ENCODE measurements around the gene C5.
"Not testable (repeated sequence)": the region's sequence is repeated elsewhere in the genome, so short reads cannot be mapped to it uniquely, and the experiment has no call there.

Gene C5

GRCh38 chr9:120979797-120980196, 70.3 kb downstream of the C5 start:
- TF ChIP-seq CTCF (conservative IDR thresholded peaks at IDR 0.05) = no peak
- no peak overlapping the region for H3K27ac ChIP-seq

GRCh38 chr9:120978987-120979386, 71.1 kb downstream of the C5 start:
- no peak for TF ChIP-seq CTCF (conservative IDR thresholded peaks at IDR 0.05)

DNA sequence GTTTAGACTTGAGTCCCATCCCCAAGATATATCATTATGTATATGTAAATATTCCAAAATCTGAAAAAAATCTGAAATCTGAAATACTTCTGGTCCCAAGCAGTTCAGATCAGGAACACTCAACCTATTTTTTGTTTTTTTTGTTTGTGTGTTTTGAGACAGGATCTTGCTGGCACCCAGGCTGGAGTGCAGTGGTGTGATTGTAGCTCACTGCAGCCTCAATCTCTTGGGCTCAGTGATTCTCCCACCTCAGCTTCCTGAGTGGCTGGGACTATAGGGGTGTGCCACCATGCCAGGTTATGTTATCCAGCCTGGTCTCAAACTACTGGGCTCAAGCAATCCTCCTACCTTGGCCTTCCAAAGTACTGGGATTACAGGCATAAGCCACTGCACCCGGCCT, 72.8 kb downstream of the C5 start:
- no peak overlapping the region for H3K27ac ChIP-seq
- TF ChIP-seq CTCF (conservative IDR thresholded peaks at IDR 0.05) = no peak

More at GRCh38 chr9:120978987-120979386, 71.1 kb downstream of the C5 start:
- H3K27ac ChIP-seq = no peak overlapping the region

DNA sequence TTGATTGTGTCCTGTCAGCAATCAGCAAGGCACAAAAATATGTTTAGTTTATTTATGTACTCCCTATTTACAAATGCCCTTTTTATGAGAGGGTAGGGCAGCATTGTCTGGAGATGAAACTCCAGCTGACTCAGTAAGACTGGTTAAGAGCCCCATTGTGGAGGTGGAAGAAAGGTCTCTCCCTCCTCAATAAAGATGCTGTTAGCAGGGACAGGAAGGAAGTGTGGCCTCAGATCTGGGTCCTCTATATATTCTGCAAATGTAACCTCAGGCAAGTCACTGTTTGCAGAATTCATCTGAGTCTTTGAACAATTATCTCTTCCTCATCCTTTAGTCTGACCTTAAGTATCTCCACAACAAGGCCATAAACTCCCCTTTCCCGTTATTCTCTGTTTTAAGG, 75.2 kb downstream of the C5 start:
- no peak for TF ChIP-seq CTCF (conservative IDR thresholded peaks at IDR 0.05)
- no peak overlapping the region for H3K27ac ChIP-seq

GRCh38 chr9:120974181-120974580, 75.9 kb downstream of the C5 start:
- no peak overlapping the region for H3K27ac ChIP-seq
- no peak for TF ChIP-seq CTCF (conservative IDR thresholded peaks at IDR 0.05)

GRCh38 chr9:120971938-120972337, 78.1 kb downstream of the C5 start:
- no peak for TF ChIP-seq CTCF (conservative IDR thresholded peaks at IDR 0.05)
- H3K27ac ChIP-seq = no peak overlapping the region

- not testable (repeated sequence) for H3K27ac ChIP-seq
These were observed 78.6 kb downstream of the C5 start for GRCh38 chr9:120971471-120971870.

- no peak overlapping the region for H3K27ac ChIP-seq
- TF ChIP-seq CTCF (conservative IDR thresholded peaks at IDR 0.05) = no peak
These were observed 79.8 kb downstream of the C5 start for GRCh38 chr9:120970244-120970643.

Data from VCaP (cell line).